ENCODE data around the gene FGFR1OP2. TPM values are rescaled to one million over a fixed set of nuclear protein-coding genes. Genes with fewer than 3 reads are reported as not detected.
"Not testable (repeated sequence)": the region's sequence is repeated elsewhere in the genome, so short reads cannot be mapped to it uniquely, and the experiment has no call there.

Gene FGFR1OP2
- total and polyA plus RNA-seq, 2 experiments from 2014 or later = 35.6 to 45.0 TPM

DNA sequence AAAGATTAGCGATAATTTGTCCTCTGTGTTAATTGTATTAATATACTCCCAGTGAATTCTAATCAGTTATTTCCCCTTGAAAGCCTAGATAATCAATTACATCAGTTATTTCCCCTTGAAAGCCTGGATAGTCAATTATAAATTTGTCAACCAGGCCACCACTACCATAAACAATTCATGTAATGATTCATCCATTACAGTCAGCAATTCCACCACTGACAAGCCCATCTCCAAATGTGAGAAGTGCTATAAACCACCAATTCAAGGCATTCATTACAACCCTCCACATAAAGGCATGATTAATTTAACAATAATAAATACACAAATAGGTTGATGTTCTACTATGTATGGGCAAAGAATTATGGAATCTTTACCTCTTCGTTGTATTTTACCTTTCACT is 41.4 kb upstream of the FGFR1OP2 start (continued):
- no peak for TF ChIP-seq POLR2AphosphoS5 (IDR thresholded peaks at IDR 0.05; ENCODE audit: low read depth)
- no peak for TF ChIP-seq EZH2 (IDR thresholded peaks at IDR 0.05; ENCODE audit: low read depth, unreplicated experiment)
- TF ChIP-seq, protein P1, sequence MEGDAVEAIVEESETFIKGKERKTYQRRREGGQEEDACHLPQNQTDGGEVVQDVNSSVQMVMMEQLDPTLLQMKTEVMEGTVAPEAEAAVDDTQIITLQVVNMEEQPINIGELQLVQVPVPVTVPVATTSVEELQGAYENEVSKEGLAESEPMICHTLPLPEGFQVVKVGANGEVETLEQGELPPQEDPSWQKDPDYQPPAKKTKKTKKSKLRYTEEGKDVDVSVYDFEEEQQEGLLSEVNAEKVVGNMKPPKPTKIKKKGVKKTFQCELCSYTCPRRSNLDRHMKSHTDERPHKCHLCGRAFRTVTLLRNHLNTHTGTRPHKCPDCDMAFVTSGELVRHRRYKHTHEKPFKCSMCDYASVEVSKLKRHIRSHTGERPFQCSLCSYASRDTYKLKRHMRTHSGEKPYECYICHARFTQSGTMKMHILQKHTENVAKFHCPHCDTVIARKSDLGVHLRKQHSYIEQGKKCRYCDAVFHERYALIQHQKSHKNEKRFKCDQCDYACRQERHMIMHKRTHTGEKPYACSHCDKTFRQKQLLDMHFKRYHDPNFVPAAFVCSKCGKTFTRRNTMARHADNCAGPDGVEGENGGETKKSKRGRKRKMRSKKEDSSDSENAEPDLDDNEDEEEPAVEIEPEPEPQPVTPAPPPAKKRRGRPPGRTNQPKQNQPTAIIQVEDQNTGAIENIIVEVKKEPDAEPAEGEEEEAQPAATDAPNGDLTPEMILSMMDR (conservative IDR thresholded peaks at IDR 0.05; ENCODE audit: low read depth in 2 of 2) = no peak
- TF ChIP-seq, protein P2, sequence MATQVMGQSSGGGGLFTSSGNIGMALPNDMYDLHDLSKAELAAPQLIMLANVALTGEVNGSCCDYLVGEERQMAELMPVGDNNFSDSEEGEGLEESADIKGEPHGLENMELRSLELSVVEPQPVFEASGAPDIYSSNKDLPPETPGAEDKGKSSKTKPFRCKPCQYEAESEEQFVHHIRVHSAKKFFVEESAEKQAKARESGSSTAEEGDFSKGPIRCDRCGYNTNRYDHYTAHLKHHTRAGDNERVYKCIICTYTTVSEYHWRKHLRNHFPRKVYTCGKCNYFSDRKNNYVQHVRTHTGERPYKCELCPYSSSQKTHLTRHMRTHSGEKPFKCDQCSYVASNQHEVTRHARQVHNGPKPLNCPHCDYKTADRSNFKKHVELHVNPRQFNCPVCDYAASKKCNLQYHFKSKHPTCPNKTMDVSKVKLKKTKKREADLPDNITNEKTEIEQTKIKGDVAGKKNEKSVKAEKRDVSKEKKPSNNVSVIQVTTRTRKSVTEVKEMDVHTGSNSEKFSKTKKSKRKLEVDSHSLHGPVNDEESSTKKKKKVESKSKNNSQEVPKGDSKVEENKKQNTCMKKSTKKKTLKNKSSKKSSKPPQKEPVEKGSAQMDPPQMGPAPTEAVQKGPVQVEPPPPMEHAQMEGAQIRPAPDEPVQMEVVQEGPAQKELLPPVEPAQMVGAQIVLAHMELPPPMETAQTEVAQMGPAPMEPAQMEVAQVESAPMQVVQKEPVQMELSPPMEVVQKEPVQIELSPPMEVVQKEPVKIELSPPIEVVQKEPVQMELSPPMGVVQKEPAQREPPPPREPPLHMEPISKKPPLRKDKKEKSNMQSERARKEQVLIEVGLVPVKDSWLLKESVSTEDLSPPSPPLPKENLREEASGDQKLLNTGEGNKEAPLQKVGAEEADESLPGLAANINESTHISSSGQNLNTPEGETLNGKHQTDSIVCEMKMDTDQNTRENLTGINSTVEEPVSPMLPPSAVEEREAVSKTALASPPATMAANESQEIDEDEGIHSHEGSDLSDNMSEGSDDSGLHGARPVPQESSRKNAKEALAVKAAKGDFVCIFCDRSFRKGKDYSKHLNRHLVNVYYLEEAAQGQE (IDR thresholded peaks at IDR 0.05; ENCODE audit: unreplicated experiment) = no peak
- no peak for TF ChIP-seq ZNF114 (CRISPR knock-in tag; IDR thresholded peaks at IDR 0.05)
- TF ChIP-seq JUNB (IDR thresholded peaks at IDR 0.05; ENCODE audit: unreplicated experiment) = no peak
- no peak for TF ChIP-seq ZNF331 (CRISPR knock-in tag; IDR thresholded peaks at IDR 0.05; ENCODE audit: low read depth)
- TF ChIP-seq, protein P3, sequence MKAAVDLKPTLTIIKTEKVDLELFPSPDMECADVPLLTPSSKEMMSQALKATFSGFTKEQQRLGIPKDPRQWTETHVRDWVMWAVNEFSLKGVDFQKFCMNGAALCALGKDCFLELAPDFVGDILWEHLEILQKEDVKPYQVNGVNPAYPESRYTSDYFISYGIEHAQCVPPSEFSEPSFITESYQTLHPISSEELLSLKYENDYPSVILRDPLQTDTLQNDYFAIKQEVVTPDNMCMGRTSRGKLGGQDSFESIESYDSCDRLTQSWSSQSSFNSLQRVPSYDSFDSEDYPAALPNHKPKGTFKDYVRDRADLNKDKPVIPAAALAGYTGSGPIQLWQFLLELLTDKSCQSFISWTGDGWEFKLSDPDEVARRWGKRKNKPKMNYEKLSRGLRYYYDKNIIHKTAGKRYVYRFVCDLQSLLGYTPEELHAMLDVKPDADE (IDR thresholded peaks at IDR 0.05) = no peak

GRCh38 chr12:26903396-26903795 is 34.9 kb upstream of the FGFR1OP2 start:
- not testable (repeated sequence) for DNase-seq (ENCODE audit: low spot score); H2AFZ ChIP-seq; H4K20me1 ChIP-seq (replicated peaks; ENCODE audit: insufficient read depth); H3K4me3 Mint-ChIP-seq; H3K9me3 Mint-ChIP-seq; H3F3A ChIP-seq (replicated peaks; ENCODE audit: low read depth); H3K9me2 ChIP-seq (ENCODE audit: insufficient read depth); H3K27ac ChIP-seq (ENCODE audit: low read depth); H3K4me1 Mint-ChIP-seq; ATAC-seq; H3K79me2 ChIP-seq (replicated peaks; ENCODE audit: insufficient read depth); H3K4me1 ChIP-seq (ENCODE audit: insufficient read depth); H3K27me3 ChIP-seq (ENCODE audit: insufficient read depth); H3K4me3 ChIP-seq; H3K4me2 ChIP-seq; H3K27ac Mint-ChIP-seq; H3K27me3 Mint-ChIP-seq (ENCODE audit: insufficient read depth, low read depth, poor library complexity)
- H3K36me3 Mint-ChIP-seq (ENCODE audit: low read depth) = peaks cover 56% of the 10 kb centered on the region
- peaks cover 41% of the 10 kb centered on the region; the same call in 1 of the 2 replicates for H3K36me3 ChIP-seq (ENCODE audit: insufficient read depth)
